GM12891 (cell line): ENCODE data around the gene CACNG4.
A peak's percentile ranks its signal among the peaks of the same experiment; 100 is the strongest.

ENCODE experiments used
- DNase-seq: peaks from one replicate; pipeline ENCODE4 v3.0.0; 2011; ENCODE audit warnings: low spot score; ENCODE audit not compliant: insufficient read length
- FAIRE-seq: peaks from 2 replicates; lab custom pipeline; 2011; peaks lifted over from hg19 to GRCh38; lab: Jason Lieb, UNC
- PAX5 ChIP-seq: IDR thresholded peaks from 2 replicates; pipeline ENCODE4 v1.6.1; 2011; ENCODE audit warnings: low read length, moderate library complexity, mild to moderate bottlenecking; ENCODE audit not compliant: insufficient read depth, severe bottlenecking
- POLR2A ChIP-seq: IDR thresholded peaks from 2 replicates; pipeline ENCODE4 v1.6.1; 2011; ENCODE audit warnings: low read depth, low read length, control low read depth
- POLR2AphosphoS5 ChIP-seq: IDR thresholded peaks from 2 replicates; pipeline ENCODE4 v1.6.1; 2011; ENCODE audit warnings: low read depth, low read length, control low read depth
- POU2F2 ChIP-seq: IDR thresholded peaks from 2 replicates; pipeline ENCODE4 v1.6.1; 2011; ENCODE audit warnings: low read depth, mild to moderate bottlenecking, control low read depth, low read length, moderate library complexity
- SPI1 ChIP-seq: IDR thresholded peaks from 2 replicates; pipeline ENCODE4 v1.6.1; 2011; ENCODE audit warnings: low read depth, low read length, control low read depth
- TAF1 ChIP-seq: IDR thresholded peaks from 2 replicates; pipeline ENCODE4 v1.6.1; 2011; ENCODE audit warnings: low read depth, low read length, control low read depth

CACNG4 gene

DNA sequence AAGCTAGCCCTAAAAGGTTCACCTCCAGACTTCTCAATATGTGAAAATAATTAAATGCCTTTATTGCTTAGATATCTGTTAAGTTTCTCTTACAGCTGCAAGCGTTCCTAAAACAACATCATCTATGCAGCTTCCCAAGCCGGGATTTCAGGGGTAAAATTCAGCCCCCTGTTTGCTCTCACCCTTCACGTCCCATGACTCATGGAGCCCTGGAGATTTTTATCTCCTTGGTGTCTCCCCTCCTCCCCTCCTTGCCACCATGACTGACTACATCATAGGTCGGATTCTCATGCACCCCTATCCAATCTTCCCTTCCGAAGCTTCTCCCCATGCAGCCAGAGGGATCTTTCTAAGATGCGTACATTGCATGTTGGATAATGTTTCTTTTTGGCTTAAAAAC lies 21.0 kb upstream of the CACNG4 start:
- no peak for DNase-seq
- FAIRE-seq: no peak
- no peak for TF ChIP-seq POLR2A
- TF ChIP-seq POU2F2: no peak
- TF ChIP-seq PAX5: no peak
- no peak for TF ChIP-seq SPI1
- TF ChIP-seq TAF1: no peak
- TF ChIP-seq POLR2AphosphoS5: no peak

DNA sequence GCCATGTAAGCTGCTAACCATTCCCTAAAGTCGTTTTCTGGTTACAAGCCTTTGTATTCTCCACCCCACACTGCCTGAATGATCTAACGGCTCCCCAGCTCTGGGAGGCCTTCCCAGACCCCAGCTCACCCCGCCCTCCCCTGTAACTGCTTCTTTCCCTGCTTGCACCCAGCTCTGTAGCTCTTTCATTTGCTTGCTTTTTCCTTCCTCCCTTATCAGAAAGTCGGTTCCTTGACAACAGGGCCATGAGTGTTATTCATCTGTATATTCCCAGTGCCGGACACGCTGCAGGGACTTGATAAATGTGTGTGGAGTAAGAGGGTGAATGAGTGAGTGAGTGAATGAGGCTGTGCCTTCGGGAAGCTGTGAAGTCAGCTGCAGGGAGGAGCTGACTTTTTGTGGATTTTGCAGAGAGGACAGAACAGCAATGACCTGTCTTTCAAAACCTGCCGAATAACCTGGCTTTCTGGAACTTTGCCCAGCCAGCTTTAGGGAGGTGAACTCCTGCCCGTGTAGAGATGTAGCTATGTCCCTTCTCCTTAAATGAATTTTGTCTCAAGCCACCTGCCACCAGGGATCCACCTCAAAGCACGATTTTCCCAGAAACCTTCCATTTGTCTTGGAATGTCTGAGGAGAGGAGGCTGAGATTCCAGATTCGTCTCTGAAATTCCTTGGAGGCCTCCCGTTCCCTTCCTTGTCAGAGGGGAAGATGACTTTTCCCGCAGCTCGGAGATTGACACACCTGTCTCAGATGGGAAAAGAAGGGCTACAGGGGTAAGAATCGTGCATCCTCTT lies 20.0 kb upstream of the CACNG4 start:
- no peak for TF ChIP-seq SPI1
- TF ChIP-seq TAF1: no peak
- TF ChIP-seq POU2F2: no peak
- no peak for TF ChIP-seq PAX5
- TF ChIP-seq POLR2AphosphoS5: no peak
- TF ChIP-seq POLR2A: no peak
- no peak for FAIRE-seq
- DNase-seq: no peak

DNA sequence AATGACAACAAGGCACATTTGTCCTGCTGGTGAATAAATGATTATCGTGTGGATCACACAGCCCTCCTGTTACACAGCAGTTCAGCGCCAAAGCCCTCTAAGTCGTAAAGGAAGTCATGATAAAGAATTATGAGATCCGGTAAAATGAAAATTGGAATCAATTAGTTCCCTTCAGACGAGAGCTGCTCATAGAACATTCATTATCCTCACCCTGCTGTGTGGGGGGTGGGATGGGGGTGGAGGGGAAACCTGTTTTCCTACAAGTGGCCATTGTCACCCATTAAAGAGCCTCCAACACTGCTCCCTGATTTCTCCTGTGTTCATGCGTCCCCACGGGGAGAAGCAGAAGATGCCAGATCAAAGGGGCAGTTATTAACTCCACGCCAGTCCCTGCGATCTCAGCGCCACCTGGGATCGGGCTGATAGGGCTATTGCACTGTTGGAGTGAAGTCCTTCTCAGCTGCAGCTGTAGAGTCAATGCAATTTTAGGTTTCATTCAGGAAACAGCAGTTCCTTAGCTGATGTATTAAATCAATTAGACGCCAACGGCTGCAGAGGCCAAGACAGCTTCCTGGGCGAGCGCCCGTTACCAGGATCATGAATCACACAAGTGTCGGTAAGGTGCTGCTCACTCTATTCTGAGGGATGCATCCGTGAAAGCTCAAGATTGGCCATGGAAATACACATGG lies 19.2 kb upstream of the CACNG4 start:
- TF ChIP-seq POLR2AphosphoS5 (no peak), TAF1 (no peak), POLR2A (no peak), SPI1 (no peak), PAX5 (no peak)
- FAIRE-seq: peak; percentile 28
- DNase-seq: no peak

DNA sequence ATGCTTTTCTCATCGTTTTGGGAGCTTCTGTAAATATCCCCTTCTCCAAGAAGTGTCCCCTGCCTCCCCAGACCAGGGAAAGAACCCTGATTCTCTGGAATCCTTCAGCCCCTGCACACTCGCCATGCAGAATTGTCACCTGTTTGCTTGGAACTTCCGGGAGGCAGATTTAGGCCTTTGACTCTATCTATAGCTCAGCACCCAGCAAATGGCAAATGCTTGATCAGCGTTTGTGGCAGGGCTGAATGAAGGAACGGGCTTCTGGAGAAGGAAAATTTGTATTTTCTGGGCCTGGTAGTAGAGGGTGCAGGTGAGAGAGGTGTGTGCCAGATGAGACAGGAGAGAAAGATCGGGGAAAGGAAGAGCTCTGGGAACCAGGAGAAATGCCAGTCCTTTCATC lies 18.3 kb upstream of the CACNG4 start:
- FAIRE-seq (no peak), DNase-seq (no peak)
- TF ChIP-seq TAF1 (no peak), POLR2AphosphoS5 (no peak), SPI1 (no peak), PAX5 (no peak), POU2F2 (no peak), POLR2A (no peak)

DNA sequence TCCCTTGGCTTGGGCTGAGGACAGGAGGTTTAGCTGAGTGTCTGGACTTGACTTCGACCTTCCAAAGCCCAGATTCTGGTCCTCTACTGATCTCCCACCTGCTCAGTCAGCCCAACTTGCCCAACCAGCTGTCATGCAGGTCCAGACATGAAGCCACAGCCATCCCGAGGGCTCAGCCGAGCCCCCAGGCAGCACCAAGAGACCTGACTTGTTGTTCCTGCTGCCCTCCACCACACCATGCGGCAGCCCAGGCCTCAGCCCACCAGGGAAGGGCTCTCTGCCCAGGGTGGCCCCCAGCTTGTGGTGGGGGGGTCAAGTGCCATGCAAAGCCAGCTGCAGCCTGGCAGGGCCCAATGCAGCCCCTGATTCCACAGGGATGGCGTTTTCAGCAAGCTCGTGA lies 17.2 kb upstream of the CACNG4 start:
- TF ChIP-seq SPI1: no peak
- no peak for TF ChIP-seq POU2F2
- TF ChIP-seq TAF1: no peak
- TF ChIP-seq PAX5: no peak
- TF ChIP-seq POLR2AphosphoS5: no peak
- TF ChIP-seq POLR2A: no peak
- FAIRE-seq (no peak), DNase-seq (no peak)

DNA sequence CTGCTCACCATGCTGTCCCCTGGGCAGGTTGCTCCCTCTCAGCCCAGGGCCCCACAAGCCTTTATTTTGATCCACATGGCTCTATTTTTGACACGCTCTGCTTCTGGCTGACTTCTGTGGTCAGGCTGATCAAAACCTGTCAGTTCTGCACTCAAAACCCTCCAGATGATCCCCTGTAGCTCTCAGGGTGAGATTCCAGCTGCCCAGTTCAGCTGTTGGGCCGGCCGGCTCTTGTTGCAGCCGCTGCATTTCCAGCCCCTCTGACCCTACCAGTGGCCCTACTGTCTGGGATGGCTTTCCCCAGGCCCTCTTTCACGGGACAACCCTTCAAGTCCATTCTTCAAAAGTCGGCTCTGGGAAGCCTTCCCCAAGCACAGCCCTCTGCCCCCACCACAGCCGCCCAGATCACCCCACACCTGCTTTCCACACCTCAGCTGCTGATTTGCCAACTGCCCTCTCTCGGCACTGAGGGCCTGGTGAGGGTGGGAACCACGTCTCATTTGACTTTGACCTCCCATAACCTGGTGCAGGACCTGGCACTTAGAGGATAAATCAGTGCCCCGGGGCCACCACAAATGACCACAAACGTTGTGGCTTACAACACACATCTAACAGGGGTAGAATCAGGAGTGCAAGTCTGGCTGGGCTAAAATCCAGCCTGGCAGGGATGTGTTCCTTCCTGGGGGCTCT lies 16.3 kb upstream of the CACNG4 start:
- DNase-seq (no peak), FAIRE-seq (no peak)
- no peak for TF ChIP-seq TAF1
- TF ChIP-seq SPI1: no peak
- no peak for TF ChIP-seq POLR2AphosphoS5
- no peak for TF ChIP-seq PAX5
- no peak for TF ChIP-seq POLR2A
- no peak for TF ChIP-seq POU2F2

DNA sequence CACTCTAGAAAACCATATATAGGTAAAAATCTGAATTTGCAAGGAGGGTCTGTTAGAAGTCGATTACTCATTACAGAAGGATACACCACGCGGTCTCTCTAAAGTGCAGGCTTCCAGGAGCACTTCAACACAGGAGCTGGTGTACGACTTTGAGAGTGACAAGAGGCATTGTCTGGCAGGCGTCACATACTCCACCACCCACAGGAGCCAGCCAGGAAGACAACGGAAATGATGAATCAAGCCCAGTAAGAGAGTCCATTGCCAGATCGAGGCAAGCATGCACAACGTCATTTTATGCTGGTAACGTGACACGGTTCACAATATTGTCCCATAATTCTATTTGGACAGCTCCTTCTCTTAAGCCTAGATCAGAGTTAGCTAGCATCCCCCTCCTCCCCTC lies 15.0 kb upstream of the CACNG4 start:
- DNase-seq (no peak), FAIRE-seq (no peak)

DNA sequence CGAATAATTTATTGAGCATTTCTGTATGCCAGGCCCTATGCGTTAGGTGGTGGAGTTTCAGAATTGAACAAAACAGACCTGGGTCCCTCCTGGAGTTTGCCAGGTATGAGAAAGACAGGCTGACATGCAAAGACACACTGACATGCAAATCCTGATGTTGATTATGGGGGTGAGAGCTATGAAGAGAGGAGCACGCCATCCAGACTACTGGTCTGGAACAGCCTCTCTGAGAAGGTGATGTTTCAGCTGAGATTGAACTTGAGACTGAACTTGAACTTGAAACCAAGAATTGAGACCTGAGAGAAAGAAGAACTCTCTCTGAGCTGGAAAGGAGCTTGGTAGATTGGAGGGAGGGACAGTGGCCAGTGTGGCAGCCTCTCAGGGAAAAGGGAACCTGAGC lies 14.2 kb upstream of the CACNG4 start:
- TF ChIP-seq POLR2AphosphoS5 (no peak), TAF1 (no peak), PAX5 (no peak), SPI1 (no peak), POLR2A (no peak), POU2F2 (no peak)
- FAIRE-seq (no peak), DNase-seq (no peak)

More for the DNA sequence above, 15.0 kb upstream of the CACNG4 start:
- TF ChIP-seq TAF1 (no peak), POLR2AphosphoS5 (no peak), POLR2A (no peak), SPI1 (no peak), POU2F2 (no peak), PAX5 (no peak)

DNA sequence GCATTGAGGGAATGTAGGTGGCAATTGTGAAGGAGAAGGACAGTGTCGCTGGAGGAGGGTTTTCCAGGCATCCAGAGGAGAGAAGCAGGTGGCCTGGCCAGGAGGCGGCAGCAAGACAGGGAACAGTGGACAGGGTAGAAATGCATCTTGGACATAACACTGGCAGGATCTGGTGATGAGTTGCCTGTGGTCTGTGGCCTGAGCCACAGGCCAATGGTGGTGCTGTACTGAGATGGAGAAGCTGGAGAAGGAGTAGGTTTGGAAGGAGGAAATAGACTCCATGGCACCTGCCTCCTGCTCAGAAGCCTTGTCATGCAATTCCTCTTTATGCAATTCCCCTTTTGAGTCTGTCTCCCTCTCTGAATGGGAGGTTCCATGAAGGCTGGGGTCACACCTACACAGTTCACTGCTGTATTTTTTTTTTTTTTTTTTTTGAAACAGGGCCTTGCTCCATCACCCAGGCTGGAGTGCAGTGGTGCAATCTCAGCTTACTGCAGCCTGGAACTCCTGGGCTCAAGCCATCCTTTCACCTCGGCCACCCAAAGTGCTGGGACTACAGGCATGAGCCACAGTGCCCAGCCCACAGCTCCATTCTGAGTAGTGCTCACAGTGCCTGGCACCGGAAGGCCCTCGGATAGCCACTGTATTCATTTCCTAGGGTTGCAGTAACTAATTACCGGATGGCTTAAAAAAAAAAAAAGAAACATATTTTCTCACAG lies 13.5 kb upstream of the CACNG4 start:
- no peak for FAIRE-seq
- no peak for DNase-seq
- TF ChIP-seq SPI1: no peak
- no peak for TF ChIP-seq PAX5
- no peak for TF ChIP-seq POLR2A
- TF ChIP-seq POLR2AphosphoS5: no peak
- no peak for TF ChIP-seq POU2F2
- TF ChIP-seq TAF1: no peak
